Measurements from ENCODE around the gene SCFD2.

DNA sequence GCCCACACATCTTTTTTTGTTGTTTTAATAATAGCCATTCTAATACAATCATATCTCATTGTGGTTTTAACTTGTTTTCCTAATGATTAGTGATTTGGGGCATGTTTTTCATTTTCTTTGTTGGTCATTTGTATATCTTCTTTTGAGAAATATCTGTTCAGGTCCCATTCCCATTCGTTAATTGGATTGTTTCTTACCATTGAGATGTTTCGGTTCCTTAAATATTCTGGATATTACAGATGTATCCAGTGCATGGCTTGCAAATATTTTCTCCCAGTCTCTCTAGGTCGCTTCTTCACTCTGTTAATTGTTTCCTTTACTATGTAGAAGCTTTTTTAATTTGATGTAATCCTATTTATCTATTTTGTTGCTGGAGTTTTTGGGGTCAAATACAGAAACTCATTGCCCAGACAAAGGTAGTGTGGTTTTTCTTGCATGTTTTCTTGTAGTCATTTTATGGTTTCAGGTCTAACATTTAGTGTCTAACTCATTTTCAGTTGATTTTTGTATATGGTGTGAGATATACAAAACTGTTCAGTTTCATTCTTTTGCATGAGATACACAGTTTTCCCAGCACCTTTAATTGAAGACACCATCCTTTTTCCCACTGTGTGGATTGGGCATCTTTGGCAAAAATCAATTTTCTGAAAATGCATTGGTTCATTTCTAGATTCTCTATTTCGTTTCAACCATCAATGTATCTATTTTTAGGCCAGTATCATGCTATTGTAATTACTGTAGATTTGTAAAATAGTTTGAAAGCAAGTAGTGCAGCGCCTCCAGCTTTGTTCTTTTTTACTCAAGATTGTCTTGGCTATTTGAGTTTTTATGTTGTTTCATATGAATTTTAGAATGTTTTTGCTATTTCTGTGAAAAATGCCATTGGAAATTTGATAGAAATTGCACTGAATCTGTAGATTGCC lies 195.9 kb downstream of the SCFD2 start:
- no peak for TF ChIP-seq POLR2A (IDR thresholded peaks at IDR 0.05; ENCODE audit: low read length)
- no peak for TF ChIP-seq MYC (IDR thresholded peaks at IDR 0.05; ENCODE audit: borderline replicate concordance, low read length)
- TF ChIP-seq HDAC2 (IDR thresholded peaks at IDR 0.05) = no peak
- TF ChIP-seq RAD21 (conservative IDR thresholded peaks at IDR 0.05 in 1 of 2, IDR thresholded peaks at IDR 0.05 in 1 of 2) = no peak
- TF ChIP-seq, protein P1, sequence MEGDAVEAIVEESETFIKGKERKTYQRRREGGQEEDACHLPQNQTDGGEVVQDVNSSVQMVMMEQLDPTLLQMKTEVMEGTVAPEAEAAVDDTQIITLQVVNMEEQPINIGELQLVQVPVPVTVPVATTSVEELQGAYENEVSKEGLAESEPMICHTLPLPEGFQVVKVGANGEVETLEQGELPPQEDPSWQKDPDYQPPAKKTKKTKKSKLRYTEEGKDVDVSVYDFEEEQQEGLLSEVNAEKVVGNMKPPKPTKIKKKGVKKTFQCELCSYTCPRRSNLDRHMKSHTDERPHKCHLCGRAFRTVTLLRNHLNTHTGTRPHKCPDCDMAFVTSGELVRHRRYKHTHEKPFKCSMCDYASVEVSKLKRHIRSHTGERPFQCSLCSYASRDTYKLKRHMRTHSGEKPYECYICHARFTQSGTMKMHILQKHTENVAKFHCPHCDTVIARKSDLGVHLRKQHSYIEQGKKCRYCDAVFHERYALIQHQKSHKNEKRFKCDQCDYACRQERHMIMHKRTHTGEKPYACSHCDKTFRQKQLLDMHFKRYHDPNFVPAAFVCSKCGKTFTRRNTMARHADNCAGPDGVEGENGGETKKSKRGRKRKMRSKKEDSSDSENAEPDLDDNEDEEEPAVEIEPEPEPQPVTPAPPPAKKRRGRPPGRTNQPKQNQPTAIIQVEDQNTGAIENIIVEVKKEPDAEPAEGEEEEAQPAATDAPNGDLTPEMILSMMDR (IDR thresholded peaks at IDR 0.05) = no peak
- TF ChIP-seq BHLHE40 (IDR thresholded peaks at IDR 0.05; ENCODE audit: low read depth, low read length) = no peak
- TF ChIP-seq, protein P2, sequence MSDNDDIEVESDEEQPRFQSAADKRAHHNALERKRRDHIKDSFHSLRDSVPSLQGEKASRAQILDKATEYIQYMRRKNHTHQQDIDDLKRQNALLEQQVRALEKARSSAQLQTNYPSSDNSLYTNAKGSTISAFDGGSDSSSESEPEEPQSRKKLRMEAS (IDR thresholded peaks at IDR 0.05) = no peak
- no peak for TF ChIP-seq HOXA7 (CRISPR knock-in tag; IDR thresholded peaks at IDR 0.05)
- no peak for TF ChIP-seq RFX5 (IDR thresholded peaks at IDR 0.05)
- no peak for TF ChIP-seq GATA3 (IDR thresholded peaks at IDR 0.05; ENCODE audit: borderline replicate concordance)
- TF ChIP-seq ZFP36 (IDR thresholded peaks at IDR 0.05; ENCODE audit: borderline replicate concordance, partially characterized antibody) = no peak
- TF ChIP-seq E2F6 (IDR thresholded peaks at IDR 0.05; ENCODE audit: borderline replicate concordance, low read depth) = no peak
- TF ChIP-seq EP300 (IDR thresholded peaks at IDR 0.05) = no peak
